Right lobe of liver (tissue), 6 donors: ENCODE data around the gene SPATA20. TPM values are rescaled to one million over a fixed set of nuclear protein-coding genes. Genes with fewer than 3 reads are reported as not detected.
A peak's percentile ranks its signal among the peaks of the same experiment; 100 is the strongest.

Experiments
- ATAC-seq, 4 donors: fragments of 200-7000 bp; cut with Tn5 transposase; one replicate each; pipeline ENCODE4 v1.9.1; 2020; ENCODE audit warnings: mild to moderate bottlenecking in 4 of 4, moderate library complexity in 4 of 4
- DNase-seq, 3 donors: peaks; one replicate each; pipeline ENCODE4 v3.0.0-alpha.2; 2020
- H3K27ac ChIP-seq, 3 donors: fragments of 200-600 bp; one replicate each; pipeline ENCODE4 v1.8.0; 2022
- H3K27me3 ChIP-seq, 2 donors: fragments of 200-600 bp; one replicate each; pipeline ENCODE4 v1.8.0; 2022
- H3K36me3 ChIP-seq, 4 donors: fragments of 200-600 bp; sonication (generic) in 1 of 4; one replicate each; pipeline versions ENCODE4 v1.5.1 to v1.8.0; 2017 to 2022; ENCODE audit warnings: control low read depth in 1 of 4
- H3K4me1 ChIP-seq, 4 donors: fragments of 200-600 bp; sonication (generic) in 1 of 4; one replicate each; pipeline versions ENCODE4 v1.5.1 to v1.8.0; 2017 to 2022; ENCODE audit warnings: control low read depth in 1 of 4
- H3K4me3 ChIP-seq, 3 donors: fragments of 200-600 bp; one replicate each; pipeline ENCODE4 v1.8.0; 2022
- H3K9me3 ChIP-seq, 4 donors: fragments of 200-600 bp; sonication (generic) in 1 of 4; one replicate each; pipeline versions ENCODE4 v1.5.1 to v1.8.0; 2017 to 2022; ENCODE audit warnings: control low read depth in 1 of 4
- CTCF ChIP-seq, 4 donors: fragments of 200-600 bp in 3 of 4; fragments of 450-650 bp in 1 of 4; IDR thresholded peaks; one replicate each; pipeline versions ENCODE4 v1.5.1 to v1.8.0; 2016 to 2022; ENCODE audit warnings: antibody characterized with exemption in 4 of 4, mild to moderate bottlenecking in 2 of 4
- POLR2A ChIP-seq: fragments of 450-650 bp; IDR thresholded peaks from one replicate; pipeline ENCODE4 v1.6.1; 2017; ENCODE audit warnings: antibody characterized with exemption, mild to moderate bottlenecking
- WGBS: methylation state at CpG from one replicate; pipeline ENCODE4 v1.1.6; 2018; ENCODE audit warnings: low coverage, low lambda C conversion rate; ENCODE audit not compliant: insufficient coverage; ENCODE audit errors: missing lambda C conversion rate; 5-methylcytosine and 5-hydroxymethylcytosine counted together
- intact Hi-C, 2 donors: fragments of 100-400 bp; cut with DNase I; formaldehyde crosslinking; loops; one replicate each; pipeline versions ENCODE4 v1.11.2 to v1.14.1; 2022
- total RNA-seq, 6 experiments: library from RNA; depleted of rRNA in 2 of 6; stranded (reverse); fragments of >200 nt in 2 of 6; fragmentation: NEBNext Ultra II Directional in 3 of 6; extraction: Animal tissue kit (Norgen Biotek cat#: 25700) in 3 of 6; gene quantifications; one replicate each; pipeline versions ENCODE4 v1.1.0 to v1.2.4, GENCODE V29; 2016 to 2023
- donor health status: DM: no; HTN: yes; CAD: no.
- donor health status: DM: no; HTN: no; CAD: no.
- donor health status: DM: no; HTN: no; CAD: no.
- donor health status: DM: no; HTN: yes; CAD: no.
- donor health status: DM: no; HTN: yes; CAD: no.

Gene SPATA20
- total RNA-seq, 6 experiments from 2014 or later, result 29.6 to 203 (median 34.2) TPM

DNA sequence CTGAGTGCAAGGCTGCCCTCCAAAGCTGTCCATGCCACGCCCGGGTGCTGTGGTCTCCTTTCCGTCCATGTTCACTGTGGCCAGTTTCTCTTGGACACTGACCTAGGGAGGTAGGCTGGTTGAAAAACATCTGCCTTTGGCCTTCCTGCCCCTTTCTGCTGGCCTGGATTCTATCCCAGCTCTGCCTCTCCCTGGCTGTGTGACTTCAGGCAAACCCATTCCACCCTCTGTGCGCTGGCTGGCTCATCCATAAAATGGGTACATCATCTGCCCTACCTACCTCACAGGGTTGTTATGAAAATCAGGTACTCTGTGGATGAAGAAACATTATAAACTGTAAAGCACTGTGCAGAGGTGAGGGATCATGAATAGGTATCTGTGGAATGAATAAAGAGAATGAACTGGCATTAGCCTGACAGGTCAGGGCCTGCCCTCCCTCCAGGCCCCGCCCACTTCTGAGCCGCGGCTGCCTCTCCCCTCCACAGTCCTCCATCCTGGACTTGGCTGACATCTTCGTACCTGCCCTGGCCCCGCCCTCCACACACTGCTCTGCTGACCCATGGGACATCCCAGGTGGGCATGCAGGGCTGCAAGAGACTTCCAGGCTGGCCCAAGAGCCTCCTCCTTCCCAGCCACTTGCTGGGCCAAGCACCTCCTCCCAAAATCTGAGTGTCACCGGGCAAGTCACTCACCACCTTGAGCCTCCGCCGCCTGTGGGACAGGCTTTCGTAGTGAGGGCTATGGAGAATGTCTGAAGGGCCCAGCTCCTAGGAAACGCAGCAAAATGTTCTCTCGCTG is 7.0 kb upstream of the SPATA20 start:
- Histone ChIP-seq H3K36me3 (no peaks in the 10 kb centered on the region), H3K9me3 (no peaks in the 10 kb centered on the region), H3K27ac (no peak overlapping the region), H3K27me3 (no peaks in the 10 kb centered on the region), H3K4me1 (peaks cover 0 to 18% (median 3%) of the 10 kb centered on the region in 4 donors), H3K4me3 (no peak overlapping the region)
- DNase-seq, result peak in 1 of 3 donors; percentile 34
- no peak for TF ChIP-seq CTCF (IDR thresholded peaks at IDR 0.05)
- TF ChIP-seq POLR2A, result no peak
- intact Hi-C loops, result no loop called here
- ATAC-seq, result peak in 1 of 4 donors; percentile 4
- WGBS, result 75% methylated on average over 3 of the region's 15 CpGs

DNA sequence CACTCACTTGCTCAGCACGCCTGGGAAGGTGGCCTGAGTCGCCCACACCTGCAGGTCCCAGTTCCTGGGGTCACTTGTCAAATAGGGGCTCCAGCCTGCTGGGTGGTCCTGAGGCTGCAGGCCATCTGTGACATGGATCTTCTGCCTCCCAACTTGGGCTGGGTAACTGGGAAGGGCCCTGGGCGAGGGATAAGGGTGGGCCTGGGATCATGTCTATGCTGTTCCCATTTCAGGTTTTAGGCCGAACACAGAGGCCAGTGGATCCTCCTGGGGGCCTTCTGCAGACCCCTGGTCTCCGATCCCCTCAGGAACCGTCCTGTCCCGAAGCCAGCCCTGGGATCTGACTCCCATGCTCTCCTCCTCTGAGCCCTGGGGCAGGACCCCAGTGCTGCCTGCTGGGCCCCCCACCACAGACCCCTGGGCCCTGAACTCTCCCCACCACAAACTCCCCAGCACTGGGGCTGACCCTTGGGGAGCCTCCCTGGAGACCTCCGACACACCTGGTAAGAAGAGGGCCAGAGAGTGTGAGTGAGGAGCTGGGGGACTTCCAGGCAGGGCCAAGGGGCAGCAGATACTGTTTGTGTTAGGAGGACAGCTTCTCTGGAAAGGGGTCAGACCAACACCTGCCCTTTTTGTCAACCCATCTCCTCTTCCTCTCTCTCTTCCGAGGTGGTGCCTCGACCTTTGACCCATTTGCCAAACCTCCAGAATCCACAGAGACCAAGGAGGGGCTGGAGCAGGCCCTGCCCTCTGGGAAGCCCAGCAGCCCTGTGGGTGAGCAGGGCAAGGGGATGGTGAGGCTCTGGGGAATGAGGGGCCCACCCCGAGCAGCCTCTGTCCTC is 6.2 kb upstream of the SPATA20 start:
- Histone ChIP-seq H3K27me3 (no peaks in the 10 kb centered on the region), H3K4me1 (peaks cover 0 to 18% (median 3%) of the 10 kb centered on the region in 4 donors), H3K36me3 (no peaks in the 10 kb centered on the region), H3K9me3 (no peaks in the 10 kb centered on the region), H3K4me3 (no peak overlapping the region), H3K27ac (no peak overlapping the region)
- intact Hi-C loops, result no loop called here
- peak in 1 of 3 donors; percentile 20 for DNase-seq
- TF ChIP-seq POLR2A, result no peak
- TF ChIP-seq CTCF (IDR thresholded peaks at IDR 0.05), result no peak
- 100% methylated on average over 2 of the region's 11 CpGs for WGBS
- no peak for ATAC-seq

GRCh38 chr17:50541402-50541715 is 5.6 kb upstream of the SPATA20 start:
- WGBS, result 53% methylated on average over 3 of the region's 9 CpGs
- ATAC-seq (no peak), DNase-seq (no peak)
- intact Hi-C loops, result no loop called here
- H3K27me3 ChIP-seq, result no peaks in the 10 kb centered on the region
- TF ChIP-seq CTCF (IDR thresholded peaks at IDR 0.05) (no peak), POLR2A (no peak)
- no peak overlapping the region for H3K27ac ChIP-seq
- no peaks in the 10 kb centered on the region for H3K36me3 ChIP-seq
- H3K4me3 ChIP-seq, result peak overlapping the region; percentile 45 to 59 (median 54)
- H3K9me3 ChIP-seq, result no peaks in the 10 kb centered on the region
- peaks cover 0 to 18% (median 3%) of the 10 kb centered on the region in 4 donors for H3K4me1 ChIP-seq

DNA sequence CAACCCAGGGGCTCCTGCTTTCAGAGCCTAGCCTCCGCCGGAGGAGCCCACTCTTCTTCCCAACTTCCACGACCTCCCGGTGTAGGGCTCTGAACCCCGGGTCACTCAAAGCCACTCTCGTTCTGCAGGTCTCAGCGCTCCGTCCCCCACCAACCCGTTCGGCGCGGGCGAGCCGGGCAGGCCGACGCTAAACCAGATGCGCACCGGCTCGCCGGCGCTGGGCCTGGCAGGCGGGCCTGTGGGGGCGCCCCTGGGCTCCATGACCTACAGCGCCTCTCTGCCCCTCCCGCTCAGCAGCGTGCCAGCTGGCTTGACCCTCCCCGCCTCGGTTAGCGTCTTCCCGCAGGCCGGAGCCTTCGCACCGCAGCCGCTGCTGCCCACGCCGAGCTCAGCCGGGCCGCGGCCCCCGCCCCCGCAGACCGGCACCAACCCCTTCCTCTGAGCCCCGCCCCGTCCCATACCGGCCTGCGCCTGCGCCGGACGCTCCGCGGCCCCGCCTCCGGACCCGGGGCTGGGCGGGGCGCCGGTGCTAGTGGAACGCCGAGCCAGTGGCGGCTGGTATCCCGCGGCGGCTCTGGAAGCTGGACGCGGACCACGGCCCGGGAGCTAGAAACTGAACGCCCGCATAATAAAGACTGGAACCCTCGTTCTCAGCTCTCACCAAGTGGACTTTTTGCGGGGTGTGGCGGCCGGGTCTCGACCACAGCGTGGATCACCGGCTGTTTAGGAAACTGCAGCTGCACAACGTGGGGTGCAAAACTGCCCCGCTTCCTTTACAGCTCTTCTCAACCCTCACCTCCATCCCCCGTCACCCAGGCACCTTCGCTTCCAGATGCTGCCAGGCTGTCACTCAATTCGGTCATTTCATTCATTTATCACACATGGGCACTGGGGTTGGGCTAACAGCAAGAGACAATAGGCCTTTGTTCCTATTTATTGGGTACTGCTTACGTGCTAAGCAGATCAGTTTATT is 5.0 kb upstream of the SPATA20 start:
- Histone ChIP-seq H3K27ac (peak overlapping the region in 2 of 3 donors; percentile 20 to 31), H3K4me3 (peak overlapping the region; percentile 45 to 59 (median 54)), H3K4me1 (peaks cover 0 to 18% (median 3%) of the 10 kb centered on the region in 4 donors), H3K27me3 (no peaks in the 10 kb centered on the region), H3K36me3 (no peaks in the 10 kb centered on the region), H3K9me3 (no peaks in the 10 kb centered on the region)
- 3% methylated on average over 25 of the region's 82 CpGs for WGBS
- peak; percentile 71 for TF ChIP-seq POLR2A
- TF ChIP-seq CTCF (IDR thresholded peaks at IDR 0.05), result peak in 2 of 4 donors; percentile 17 to 21
- ATAC-seq (peak; percentile 86 to 93 (median 90)), DNase-seq (peak; percentile 91 to 93 (median 92))
- intact Hi-C loops, result no loop called here
